Stomach (tissue), 4 donors: ENCODE measurements around the gene CCDC127.
"Not testable (repeated sequence)": the region's sequence is repeated elsewhere in the genome, so short reads cannot be mapped to it uniquely, and the experiment has no call there.

Source experiments
- CTCF ChIP-seq, 7 experiments: fragments of 450-650 bp in 4 of 7; fragments of 200-600 bp in 3 of 7; sonication (generic) in 3 of 7; IDR thresholded peaks; one replicate each; pipeline ENCODE4 v1.5.1; 2016 to 2019; ENCODE audit warnings: antibody characterized with exemption in 7 of 7, control low read depth in 2 of 7, mild to moderate bottlenecking in 1 of 7
- EP300 ChIP-seq: sonication (generic); formaldehyde crosslinking; IDR thresholded peaks from one replicate; pipeline ENCODE4 v1.6.1; 2017; ENCODE audit warnings: antibody characterized with exemption
- POLR2A ChIP-seq, 4 donors: fragments of 450-650 bp; IDR thresholded peaks; one replicate each; pipeline ENCODE4 v1.6.1; 2016; ENCODE audit warnings: antibody characterized with exemption in 4 of 4, control low read depth in 2 of 4, mild to moderate bottlenecking in 1 of 4, moderate library complexity in 1 of 4

- not testable (repeated sequence) for TF ChIP-seq CTCF (IDR thresholded peaks at IDR 0.05); EP300; POLR2A (IDR thresholded peaks at IDR 0.05)
Measured at GRCh38 chr5:255116-255515, 37.2 kb upstream of the CCDC127 start.
